ENCODE measurements around the gene ZDHHC22. TPM values are rescaled to one million over a fixed set of nuclear protein-coding genes. Genes with fewer than 3 reads are reported as not detected.

ZDHHC22 gene
- total RNA-seq, 1 donor from 2014 or later, result 0.14 TPM

DNA sequence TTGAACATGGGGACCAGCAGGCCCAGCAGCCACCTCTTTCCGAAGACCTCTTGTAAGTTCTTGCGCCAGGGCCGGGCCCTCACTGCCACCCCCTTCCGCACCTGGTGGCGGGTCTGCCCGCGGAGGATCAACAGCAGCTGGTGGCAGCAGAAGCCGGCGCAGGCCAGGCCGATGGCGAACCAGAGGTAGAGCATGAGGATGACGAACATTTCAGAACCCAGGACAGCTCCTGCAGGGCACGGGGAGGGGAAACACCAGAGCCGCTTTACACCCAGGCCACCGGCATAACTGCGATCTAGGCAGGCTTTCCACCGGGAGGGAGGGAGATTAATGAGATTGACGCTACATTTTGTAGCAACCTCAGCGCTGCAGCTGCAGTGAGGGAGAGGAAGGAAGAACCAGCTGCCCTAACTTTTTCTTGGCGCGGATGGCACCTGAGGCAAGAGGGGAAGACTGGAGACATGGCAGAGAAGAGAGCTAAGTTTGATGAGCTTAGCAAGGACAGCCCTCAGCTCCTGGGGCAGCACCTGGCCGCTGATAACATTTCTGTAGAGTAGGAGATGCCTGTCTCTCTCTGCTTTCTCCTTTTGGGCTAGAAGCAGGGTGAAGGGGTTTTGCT, 7.8 kb downstream of the ZDHHC22 start:
- TF ChIP-seq, protein P1, sequence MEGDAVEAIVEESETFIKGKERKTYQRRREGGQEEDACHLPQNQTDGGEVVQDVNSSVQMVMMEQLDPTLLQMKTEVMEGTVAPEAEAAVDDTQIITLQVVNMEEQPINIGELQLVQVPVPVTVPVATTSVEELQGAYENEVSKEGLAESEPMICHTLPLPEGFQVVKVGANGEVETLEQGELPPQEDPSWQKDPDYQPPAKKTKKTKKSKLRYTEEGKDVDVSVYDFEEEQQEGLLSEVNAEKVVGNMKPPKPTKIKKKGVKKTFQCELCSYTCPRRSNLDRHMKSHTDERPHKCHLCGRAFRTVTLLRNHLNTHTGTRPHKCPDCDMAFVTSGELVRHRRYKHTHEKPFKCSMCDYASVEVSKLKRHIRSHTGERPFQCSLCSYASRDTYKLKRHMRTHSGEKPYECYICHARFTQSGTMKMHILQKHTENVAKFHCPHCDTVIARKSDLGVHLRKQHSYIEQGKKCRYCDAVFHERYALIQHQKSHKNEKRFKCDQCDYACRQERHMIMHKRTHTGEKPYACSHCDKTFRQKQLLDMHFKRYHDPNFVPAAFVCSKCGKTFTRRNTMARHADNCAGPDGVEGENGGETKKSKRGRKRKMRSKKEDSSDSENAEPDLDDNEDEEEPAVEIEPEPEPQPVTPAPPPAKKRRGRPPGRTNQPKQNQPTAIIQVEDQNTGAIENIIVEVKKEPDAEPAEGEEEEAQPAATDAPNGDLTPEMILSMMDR (IDR thresholded peaks at IDR 0.05; ENCODE audit: unreplicated experiment), result no peak
- Mint-ChIP-seq H3K27me3 (peaks cover 93% of the 10 kb centered on the region), H3K27ac (no peak overlapping the region), H3K9me3 (ENCODE audit: low read depth) (no peaks in the 10 kb centered on the region), H3K4me3 (ENCODE audit: low read depth) (no peak overlapping the region), H3K4me1 (ENCODE audit: low read depth) (peaks cover 2% of the 10 kb centered on the region), H3K36me3 (ENCODE audit: insufficient read depth) (no peaks in the 10 kb centered on the region)
- peak; percentile 84 for DNase-seq (ENCODE audit: low spot score, unreplicated experiment)

DNA sequence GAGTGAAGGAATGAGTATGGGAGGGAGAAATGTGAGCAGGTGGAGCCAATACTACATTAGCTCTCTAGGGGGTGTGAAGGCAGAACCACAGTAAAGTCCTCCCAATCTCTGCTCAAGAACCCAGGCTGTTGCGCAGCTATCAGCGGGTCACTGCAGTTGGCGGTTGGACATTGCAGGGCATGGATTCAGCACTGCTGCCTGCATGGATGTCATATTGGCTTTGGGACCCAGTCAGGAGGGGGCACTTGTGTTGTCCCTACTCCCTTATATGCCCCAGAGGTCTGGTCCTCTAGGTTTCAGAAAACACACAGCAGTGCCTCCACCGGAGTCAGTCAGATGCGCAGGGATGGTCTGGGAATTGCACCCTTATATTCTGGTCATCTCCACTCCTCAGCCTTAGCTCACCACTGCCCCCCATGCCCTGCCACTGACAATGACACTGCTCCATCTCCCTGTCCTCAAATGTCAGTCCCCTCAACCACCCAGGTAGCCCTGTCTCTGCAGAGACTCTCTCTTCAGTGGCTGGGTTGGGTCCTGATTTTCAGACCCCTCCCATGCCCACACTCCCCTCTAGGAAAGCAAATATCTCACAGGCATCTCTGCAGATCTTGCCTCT, 9.6 kb downstream of the ZDHHC22 start:
- H3K4me1 Mint-ChIP-seq (ENCODE audit: low read depth), result peaks cover 2% of the 10 kb centered on the region
- H3K27ac Mint-ChIP-seq, result no peak overlapping the region
- peaks cover 93% of the 10 kb centered on the region for H3K27me3 Mint-ChIP-seq
- no peaks in the 10 kb centered on the region for H3K36me3 Mint-ChIP-seq (ENCODE audit: insufficient read depth)
- DNase-seq (ENCODE audit: low spot score, unreplicated experiment), result no peak
- H3K9me3 Mint-ChIP-seq (ENCODE audit: low read depth), result no peaks in the 10 kb centered on the region
- TF ChIP-seq, protein P1 (IDR thresholded peaks at IDR 0.05; ENCODE audit: unreplicated experiment), result no peak
- H3K4me3 Mint-ChIP-seq (ENCODE audit: low read depth), result no peak overlapping the region

DNA sequence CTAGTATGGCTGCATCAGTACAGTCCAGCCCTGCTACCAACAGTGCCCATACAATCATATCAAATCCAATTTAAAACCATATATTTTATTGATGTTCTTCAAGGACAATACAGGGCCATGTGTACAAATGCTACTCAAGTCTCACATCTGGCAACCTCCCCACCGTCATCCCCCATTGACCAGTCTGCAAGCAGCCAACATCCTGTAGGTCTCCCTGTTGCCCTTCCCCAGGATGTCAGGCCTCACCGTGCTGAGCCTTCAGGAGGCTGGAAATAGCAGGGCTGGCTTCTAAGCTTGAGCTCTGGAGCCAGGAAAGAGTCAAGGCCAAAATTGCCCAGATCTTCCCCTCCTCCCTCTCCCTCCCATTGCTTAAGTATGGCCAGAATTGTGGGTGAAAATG, 10.4 kb downstream of the ZDHHC22 start:
- Mint-ChIP-seq H3K9me3 (ENCODE audit: low read depth) (no peaks in the 10 kb centered on the region), H3K4me1 (ENCODE audit: low read depth) (peaks cover 2% of the 10 kb centered on the region), H3K4me3 (ENCODE audit: low read depth) (no peak overlapping the region), H3K27me3 (peaks cover 92% of the 10 kb centered on the region), H3K36me3 (ENCODE audit: insufficient read depth) (no peaks in the 10 kb centered on the region), H3K27ac (no peak overlapping the region)
- DNase-seq (ENCODE audit: low spot score, unreplicated experiment), result no peak
- TF ChIP-seq, protein P1 (IDR thresholded peaks at IDR 0.05; ENCODE audit: unreplicated experiment), result no peak

DNA sequence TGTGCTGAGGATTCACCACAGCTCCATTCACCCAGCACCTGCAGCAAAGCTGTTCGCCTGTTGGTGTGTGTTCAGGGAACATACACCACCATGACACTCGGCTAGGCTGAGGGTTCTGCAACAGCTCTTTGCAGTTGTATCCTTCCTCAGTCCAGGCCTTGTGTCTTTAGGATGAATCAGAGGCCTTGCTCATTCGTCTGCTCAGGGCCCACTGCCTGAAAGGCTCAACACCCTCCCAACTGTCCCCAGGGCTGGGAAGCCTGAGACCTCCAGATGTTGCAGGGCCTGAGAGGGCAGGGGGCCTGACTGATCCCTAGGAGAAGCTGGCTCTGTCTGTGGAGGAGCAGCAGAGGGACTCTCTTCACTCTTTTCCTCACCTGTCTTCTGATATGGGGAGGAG, 11.2 kb downstream of the ZDHHC22 start:
- H3K9me3 Mint-ChIP-seq (ENCODE audit: low read depth), result no peaks in the 10 kb centered on the region
- no peak for DNase-seq (ENCODE audit: low spot score, unreplicated experiment)
- H3K36me3 Mint-ChIP-seq (ENCODE audit: insufficient read depth), result no peaks in the 10 kb centered on the region
- TF ChIP-seq, protein P1 (IDR thresholded peaks at IDR 0.05; ENCODE audit: unreplicated experiment), result no peak
- H3K4me3 Mint-ChIP-seq (ENCODE audit: low read depth), result no peak overlapping the region
- peaks cover 95% of the 10 kb centered on the region for H3K27me3 Mint-ChIP-seq
- H3K4me1 Mint-ChIP-seq (ENCODE audit: low read depth), result peaks cover 3% of the 10 kb centered on the region
- H3K27ac Mint-ChIP-seq, result no peak overlapping the region

DNA sequence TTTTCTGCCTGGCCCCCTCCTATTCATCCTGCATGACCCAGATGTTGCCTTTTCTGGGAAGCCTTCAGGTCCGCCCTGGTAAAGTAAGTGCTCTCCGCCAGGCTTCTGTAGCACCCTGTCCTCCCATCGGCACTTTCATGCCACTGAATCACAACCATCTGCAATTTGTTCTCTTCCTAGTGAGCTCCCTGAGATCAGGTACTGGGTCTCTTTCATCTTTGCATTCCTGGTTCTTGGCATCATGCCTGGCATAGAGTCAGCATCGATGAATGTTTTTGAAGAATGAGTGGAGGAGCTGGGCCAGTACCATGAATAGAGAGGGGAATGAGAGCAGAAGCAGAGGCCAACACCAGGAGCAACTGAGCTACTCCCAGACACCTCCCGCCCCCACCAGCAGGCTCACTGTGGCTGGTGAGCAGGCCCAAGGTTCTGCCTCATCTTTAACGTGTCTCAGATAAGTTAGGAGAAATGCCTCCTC, 13.1 kb downstream of the ZDHHC22 start:
- H3K4me1 Mint-ChIP-seq (ENCODE audit: low read depth), result peaks cover 4% of the 10 kb centered on the region
- H3K4me3 Mint-ChIP-seq (ENCODE audit: low read depth), result no peak overlapping the region
- H3K9me3 Mint-ChIP-seq (ENCODE audit: low read depth), result no peaks in the 10 kb centered on the region
- no peaks in the 10 kb centered on the region for H3K36me3 Mint-ChIP-seq (ENCODE audit: insufficient read depth)
- H3K27me3 Mint-ChIP-seq, result peaks cover 93% of the 10 kb centered on the region
- TF ChIP-seq, protein P1 (IDR thresholded peaks at IDR 0.05; ENCODE audit: unreplicated experiment), result no peak
- H3K27ac Mint-ChIP-seq, result no peak overlapping the region
- no peak for DNase-seq (ENCODE audit: low spot score, unreplicated experiment)
